Fibroblast of lung (primary cell): ENCODE measurements around the gene CADM3.

Experiments
- EZH2 ChIP-seq: IDR thresholded peaks from 2 replicates; pipeline ENCODE4 v1.5.1; 2012; ENCODE audit warnings: low read length, control low read depth, mild to moderate bottlenecking; ENCODE audit errors: missing control alignments
- TF ChIP-seq, protein P1 (sequence below), 2 donors: IDR thresholded peaks in 1 of 2; conservative IDR thresholded peaks in 1 of 2; 1 replicate in 1 of 2; 2 replicates in 1 of 2; pipeline ENCODE4 v1.5.1; 2011 to 2012; ENCODE audit warnings: low read length in 2 of 2, control low read depth in 1 of 2, inconsistent platforms in 1 of 2, low read depth in 1 of 2, mild to moderate bottlenecking in 1 of 2

DNA sequence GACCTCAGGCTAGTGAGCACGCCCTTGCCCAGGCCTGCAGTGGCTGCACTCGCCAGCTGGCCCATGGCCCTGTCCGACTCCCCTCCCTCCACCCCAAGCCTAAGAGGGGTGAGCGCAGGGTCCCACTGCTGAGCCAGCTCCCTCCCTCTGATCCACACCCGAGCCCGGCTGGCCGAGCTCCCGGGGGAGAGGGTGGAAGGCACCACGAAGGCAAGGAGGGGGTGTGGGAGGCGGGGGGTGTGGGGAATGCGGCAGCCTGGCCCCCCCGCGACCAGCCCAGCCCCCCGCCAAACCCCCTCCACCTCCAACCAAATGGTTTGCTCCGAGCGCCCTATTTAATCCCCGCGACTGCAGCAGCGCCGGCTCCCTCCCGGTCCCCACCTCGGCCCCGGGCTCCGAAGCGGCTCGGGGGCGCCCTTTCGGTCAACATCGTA is at the start of gene CADM3:
- TF ChIP-seq, protein P1, sequence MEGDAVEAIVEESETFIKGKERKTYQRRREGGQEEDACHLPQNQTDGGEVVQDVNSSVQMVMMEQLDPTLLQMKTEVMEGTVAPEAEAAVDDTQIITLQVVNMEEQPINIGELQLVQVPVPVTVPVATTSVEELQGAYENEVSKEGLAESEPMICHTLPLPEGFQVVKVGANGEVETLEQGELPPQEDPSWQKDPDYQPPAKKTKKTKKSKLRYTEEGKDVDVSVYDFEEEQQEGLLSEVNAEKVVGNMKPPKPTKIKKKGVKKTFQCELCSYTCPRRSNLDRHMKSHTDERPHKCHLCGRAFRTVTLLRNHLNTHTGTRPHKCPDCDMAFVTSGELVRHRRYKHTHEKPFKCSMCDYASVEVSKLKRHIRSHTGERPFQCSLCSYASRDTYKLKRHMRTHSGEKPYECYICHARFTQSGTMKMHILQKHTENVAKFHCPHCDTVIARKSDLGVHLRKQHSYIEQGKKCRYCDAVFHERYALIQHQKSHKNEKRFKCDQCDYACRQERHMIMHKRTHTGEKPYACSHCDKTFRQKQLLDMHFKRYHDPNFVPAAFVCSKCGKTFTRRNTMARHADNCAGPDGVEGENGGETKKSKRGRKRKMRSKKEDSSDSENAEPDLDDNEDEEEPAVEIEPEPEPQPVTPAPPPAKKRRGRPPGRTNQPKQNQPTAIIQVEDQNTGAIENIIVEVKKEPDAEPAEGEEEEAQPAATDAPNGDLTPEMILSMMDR (conservative IDR thresholded peaks at IDR 0.05 in 1 of 2, IDR thresholded peaks at IDR 0.05 in 1 of 2; ENCODE audit: low read depth in 1 of 2, low read length in 2 of 2) = no peak
- TF ChIP-seq EZH2 = no peak
